ENCODE results near the gene LNPK.

Gene LNPK

GRCh38 chr2:175955136-175955535 is 46.9 kb downstream of the LNPK start:
- no peak for DNase-seq (ENCODE audit: low read depth)
- no peak overlapping the region for H3K4me3 ChIP-seq (ENCODE audit: low read depth, low read length)
- TF ChIP-seq CTCF (IDR thresholded peaks at IDR 0.05; ENCODE audit: insufficient read depth, low read depth, low read length, missing control alignments): no peak

- DNase-seq (ENCODE audit: low read depth): no peak
- H3K4me3 ChIP-seq (ENCODE audit: low read depth, low read length): no peak overlapping the region
- no peak for TF ChIP-seq CTCF (IDR thresholded peaks at IDR 0.05; ENCODE audit: insufficient read depth, low read depth, low read length, missing control alignments)
These were observed 51.6 kb downstream of the LNPK start for GRCh38 chr2:175950512-175950911.

- no peak for DNase-seq (ENCODE audit: low read depth)
- no peak overlapping the region for H3K4me3 ChIP-seq (ENCODE audit: low read depth, low read length)
- TF ChIP-seq CTCF (IDR thresholded peaks at IDR 0.05; ENCODE audit: insufficient read depth, low read depth, low read length, missing control alignments): no peak
These were observed 53.9 kb downstream of the LNPK start for GRCh38 chr2:175948191-175948590.

- H3K4me3 ChIP-seq (ENCODE audit: low read depth, low read length): no peak overlapping the region
- no peak for DNase-seq (ENCODE audit: low read depth)
- TF ChIP-seq CTCF (IDR thresholded peaks at IDR 0.05; ENCODE audit: insufficient read depth, low read depth, low read length, missing control alignments): no peak
These were observed 55.0 kb downstream of the LNPK start for GRCh38 chr2:175947073-175947472.

GRCh38 chr2:175941699-175942098 is 60.4 kb downstream of the LNPK start:
- no peak overlapping the region for H3K4me3 ChIP-seq (ENCODE audit: low read depth, low read length)
- no peak for DNase-seq (ENCODE audit: low read depth)
- no peak for TF ChIP-seq CTCF (IDR thresholded peaks at IDR 0.05; ENCODE audit: insufficient read depth, low read depth, low read length, missing control alignments)

GRCh38 chr2:175937216-175937615 is 64.9 kb downstream of the LNPK start:
- no peak for DNase-seq (ENCODE audit: low read depth)
- no peak for TF ChIP-seq CTCF (IDR thresholded peaks at IDR 0.05; ENCODE audit: insufficient read depth, low read depth, low read length, missing control alignments)
- no peak overlapping the region for H3K4me3 ChIP-seq (ENCODE audit: low read depth, low read length)

- TF ChIP-seq CTCF (IDR thresholded peaks at IDR 0.05; ENCODE audit: insufficient read depth, low read depth, low read length, missing control alignments): no peak
- no peak for DNase-seq (ENCODE audit: low read depth)
- H3K4me3 ChIP-seq (ENCODE audit: low read depth, low read length): no peak overlapping the region
These were observed 66.5 kb downstream of the LNPK start for GRCh38 chr2:175935289-175936181.
